Fibroblast of lung (primary cell): ENCODE data around the gene MBTPS2. TPM values are rescaled to one million over a fixed set of nuclear protein-coding genes. Genes with fewer than 3 reads are reported as not detected.

Experiments
- DNase-seq, 2 donors: peaks; one replicate each; pipeline versions ENCODE4 v3.0.0 to v3.0.0-alpha.2; 2010; ENCODE audit warnings: low read depth in 2 of 2
- H2AFZ ChIP-seq: 2 replicates; pipeline ENCODE4 v1.5.1; 2012; ENCODE audit warnings: low read length, control low read depth, inconsistent platforms
- H3K27ac ChIP-seq: 2 replicates; pipeline ENCODE4 v1.5.1; 2011; ENCODE audit warnings: low read length, control low read depth; ENCODE audit not compliant: insufficient read depth
- H3K27me3 ChIP-seq: 2 replicates; pipeline ENCODE4 v1.5.1; 2011; ENCODE audit warnings: mild to moderate bottlenecking, low read length; ENCODE audit not compliant: control insufficient read depth, insufficient read depth
- H3K36me3 ChIP-seq: 2 replicates; pipeline ENCODE4 v1.5.1; 2011; ENCODE audit warnings: low read length; ENCODE audit not compliant: control insufficient read depth, insufficient read depth
- H3K4me1 ChIP-seq: 2 replicates; pipeline ENCODE4 v1.5.1; 2011; ENCODE audit warnings: low read length; ENCODE audit not compliant: control insufficient read depth, insufficient read depth; ENCODE audit errors: extremely low read depth
- H3K4me2 ChIP-seq: 2 replicates; pipeline ENCODE4 v1.5.1; 2011; ENCODE audit warnings: low read length, control low read depth; ENCODE audit not compliant: insufficient read depth; ENCODE audit errors: extremely low read depth
- H3K4me3 ChIP-seq, 4 experiments: fragments of 200-600 bp in 1 of 4; sonication (generic) in 1 of 4; replicated peaks in 1 of 4; 2 replicates each; pipeline ENCODE4 v1.5.1; 2011 to 2016; ENCODE audit warnings: low read length in 4 of 4, low read depth in 3 of 4, mild to moderate bottlenecking in 3 of 4, control low read depth in 2 of 4, inconsistent platforms in 1 of 4, mixed read lengths in 1 of 4; ENCODE audit not compliant: insufficient read depth in 1 of 4; ENCODE audit errors: control extremely low read depth in 1 of 4
- H3K79me2 ChIP-seq: 2 replicates; pipeline ENCODE4 v1.5.1; 2012; ENCODE audit warnings: mild to moderate bottlenecking, low read length, inconsistent platforms; ENCODE audit not compliant: control insufficient read depth, insufficient read depth
- H3K9ac ChIP-seq: 2 replicates; pipeline ENCODE4 v1.5.1; 2011; ENCODE audit warnings: mild to moderate bottlenecking, low read length, control low read depth; ENCODE audit not compliant: insufficient read depth
- H3K9me3 ChIP-seq: 2 replicates; pipeline ENCODE4 v1.5.1; 2012; ENCODE audit warnings: low read depth, low read length; ENCODE audit not compliant: control insufficient read depth, insufficient read depth
- H4K20me1 ChIP-seq: 2 replicates; pipeline ENCODE4 v1.5.1; 2011; ENCODE audit warnings: low read length; ENCODE audit not compliant: control insufficient read depth, insufficient read depth; ENCODE audit errors: extremely low read depth
- EZH2 ChIP-seq: IDR thresholded peaks from 2 replicates; pipeline ENCODE4 v1.5.1; 2012; ENCODE audit warnings: low read length, control low read depth, mild to moderate bottlenecking; ENCODE audit errors: missing control alignments
- polyA plus RNA-seq, 2 donors: library from polyadenylated mRNA; depleted of rRNA in 1 of 2; stranded (reverse) in 1 of 2; unstranded in 1 of 2; fragments of >200 nt; gene quantifications; 2 replicates each; pipeline ENCODE4 v1.2.1, GENCODE V29; 2011 to 2012; ENCODE audit warnings: missing spikeins in 1 of 2
- total RNA-seq: library from RNA; depleted of rRNA; stranded (reverse); fragments of >200 nt; gene quantifications from 2 replicates; pipeline ENCODE4 v1.2.1, GENCODE V29; 2014
- TF ChIP-seq, protein P1 (sequence below), 2 donors: IDR thresholded peaks in 1 of 2; conservative IDR thresholded peaks in 1 of 2; 1 replicate in 1 of 2; 2 replicates in 1 of 2; pipeline ENCODE4 v1.5.1; 2011 to 2012; ENCODE audit warnings: low read length in 2 of 2, control low read depth in 1 of 2, inconsistent platforms in 1 of 2, low read depth in 1 of 2, mild to moderate bottlenecking in 1 of 2

MBTPS2 gene
- total and polyA plus RNA-seq, 2 donors (not counting 1 experiment from before 2014, with no cell fraction given), result 13.0 to 31.9 TPM

DNA sequence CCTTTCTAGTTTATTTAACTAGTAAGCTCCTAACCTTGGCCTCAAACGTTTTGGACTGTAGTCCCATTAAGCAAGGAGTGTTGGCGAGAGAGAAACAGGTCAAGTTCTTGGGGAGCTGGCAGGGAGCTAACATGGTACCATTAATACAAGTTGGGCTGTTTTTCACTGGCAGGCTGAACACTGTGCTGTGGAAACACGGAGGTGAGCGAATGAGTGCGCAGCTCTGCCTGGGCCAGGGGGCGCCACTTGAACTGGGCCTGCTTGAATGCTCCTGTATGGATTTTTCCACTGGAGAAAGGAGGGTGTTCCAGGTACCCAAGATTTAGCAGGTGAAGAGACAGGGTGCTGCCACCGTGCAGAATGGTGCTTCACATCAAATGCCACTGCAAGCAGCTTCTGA lies 93.7 kb downstream of the MBTPS2 start:
- no peaks in the 10 kb centered on the region for H3K79me2 ChIP-seq
- peaks cover 12% of the 10 kb centered on the region for H3K4me1 ChIP-seq
- peak overlapping the region; percentile 83 for H3K27ac ChIP-seq
- no peak overlapping the region for H3K9ac ChIP-seq
- H3K36me3 ChIP-seq, result no peaks in the 10 kb centered on the region
- H2AFZ ChIP-seq, result no peak overlapping the region
- TF ChIP-seq, protein P1, sequence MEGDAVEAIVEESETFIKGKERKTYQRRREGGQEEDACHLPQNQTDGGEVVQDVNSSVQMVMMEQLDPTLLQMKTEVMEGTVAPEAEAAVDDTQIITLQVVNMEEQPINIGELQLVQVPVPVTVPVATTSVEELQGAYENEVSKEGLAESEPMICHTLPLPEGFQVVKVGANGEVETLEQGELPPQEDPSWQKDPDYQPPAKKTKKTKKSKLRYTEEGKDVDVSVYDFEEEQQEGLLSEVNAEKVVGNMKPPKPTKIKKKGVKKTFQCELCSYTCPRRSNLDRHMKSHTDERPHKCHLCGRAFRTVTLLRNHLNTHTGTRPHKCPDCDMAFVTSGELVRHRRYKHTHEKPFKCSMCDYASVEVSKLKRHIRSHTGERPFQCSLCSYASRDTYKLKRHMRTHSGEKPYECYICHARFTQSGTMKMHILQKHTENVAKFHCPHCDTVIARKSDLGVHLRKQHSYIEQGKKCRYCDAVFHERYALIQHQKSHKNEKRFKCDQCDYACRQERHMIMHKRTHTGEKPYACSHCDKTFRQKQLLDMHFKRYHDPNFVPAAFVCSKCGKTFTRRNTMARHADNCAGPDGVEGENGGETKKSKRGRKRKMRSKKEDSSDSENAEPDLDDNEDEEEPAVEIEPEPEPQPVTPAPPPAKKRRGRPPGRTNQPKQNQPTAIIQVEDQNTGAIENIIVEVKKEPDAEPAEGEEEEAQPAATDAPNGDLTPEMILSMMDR (conservative IDR thresholded peaks at IDR 0.05 in 1 of 2, IDR thresholded peaks at IDR 0.05 in 1 of 2; ENCODE audit: low read depth in 1 of 2, low read length in 2 of 2), result no peak
- TF ChIP-seq EZH2, result no peak
- DNase-seq, result no peak
- H3K4me2 ChIP-seq, result peak overlapping the region; percentile 32
- no peak overlapping the region for H3K4me3 ChIP-seq
- no peaks in the 10 kb centered on the region for H3K27me3 ChIP-seq
- no peaks in the 10 kb centered on the region for H4K20me1 ChIP-seq
- H3K9me3 ChIP-seq, result no peaks in the 10 kb centered on the region

DNA sequence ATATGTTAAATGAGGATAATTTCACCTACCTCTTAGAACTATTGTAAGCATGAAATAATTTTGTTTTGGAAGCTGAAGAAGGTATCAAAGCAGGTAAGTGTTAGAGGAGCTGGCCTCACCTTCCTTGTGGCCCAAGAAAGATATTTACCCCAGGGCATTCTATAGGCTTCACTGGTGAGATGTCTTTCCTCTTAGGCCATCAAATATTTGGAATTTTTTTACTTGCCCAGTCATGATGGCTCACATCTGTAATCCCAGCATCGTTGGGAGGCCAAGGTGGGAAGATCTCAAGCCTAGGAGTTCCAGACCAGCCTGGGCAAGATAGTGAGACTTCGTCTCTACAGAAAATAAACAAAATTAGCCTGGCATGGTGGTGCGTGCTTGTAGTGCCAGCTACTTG lies 95.0 kb downstream of the MBTPS2 start:
- Histone ChIP-seq H4K20me1 (no peaks in the 10 kb centered on the region), H3K4me3 (no peak overlapping the region), H3K4me1 (peaks cover 12% of the 10 kb centered on the region), H3K36me3 (no peaks in the 10 kb centered on the region), H3K4me2 (no peak overlapping the region), H3K9ac (no peak overlapping the region), H3K27ac (no peak overlapping the region), H2AFZ (no peak overlapping the region), H3K27me3 (no peaks in the 10 kb centered on the region), H3K9me3 (no peaks in the 10 kb centered on the region), H3K79me2 (no peaks in the 10 kb centered on the region)
- TF ChIP-seq EZH2, result no peak
- TF ChIP-seq, protein P1 (conservative IDR thresholded peaks at IDR 0.05 in 1 of 2, IDR thresholded peaks at IDR 0.05 in 1 of 2; ENCODE audit: low read depth in 1 of 2, low read length in 2 of 2), result no peak
- DNase-seq, result no peak

Other genes with a start within 250 kb of the MBTPS2 start
- 0.17 TPM in 1 of 2 replicates, not detected in the other for gene KLHL34, start 181.3 kb upstream of the MBTPS2 start, total RNA-seq
- 0.01 TPM in 1 of 2 replicates, not detected in the other for gene KLHL34, start 181.3 kb upstream of the MBTPS2 start, polyA plus RNA-seq
- gene SMPX, start 81.5 kb upstream of the MBTPS2 start, total RNA-seq, result not detected in 2 replicates
- not detected in 2 replicates for gene SMPX, start 81.5 kb upstream of the MBTPS2 start, polyA plus RNA-seq
- gene YY2, start 16.4 kb downstream of the MBTPS2 start, total RNA-seq, result 1.0 and 2.8 TPM in 2 replicates
- 1.5 and 2.3 TPM in 2 replicates for gene YY2, start 16.4 kb downstream of the MBTPS2 start, polyA plus RNA-seq
- 176 and 252 TPM in 2 replicates for gene SMS, start 101.1 kb downstream of the MBTPS2 start, total RNA-seq
- 129 and 186 TPM in 2 replicates for gene SMS, start 101.1 kb downstream of the MBTPS2 start, polyA plus RNA-seq
- 1.7 and 1.8 TPM in 2 replicates for gene PHEX, start 192.7 kb downstream of the MBTPS2 start, total RNA-seq
- 0.43 and 1.2 TPM in 2 replicates for gene PHEX, start 192.7 kb downstream of the MBTPS2 start, polyA plus RNA-seq